ENCODE measurements around the gene IQGAP2.

IQGAP2 gene

DNA sequence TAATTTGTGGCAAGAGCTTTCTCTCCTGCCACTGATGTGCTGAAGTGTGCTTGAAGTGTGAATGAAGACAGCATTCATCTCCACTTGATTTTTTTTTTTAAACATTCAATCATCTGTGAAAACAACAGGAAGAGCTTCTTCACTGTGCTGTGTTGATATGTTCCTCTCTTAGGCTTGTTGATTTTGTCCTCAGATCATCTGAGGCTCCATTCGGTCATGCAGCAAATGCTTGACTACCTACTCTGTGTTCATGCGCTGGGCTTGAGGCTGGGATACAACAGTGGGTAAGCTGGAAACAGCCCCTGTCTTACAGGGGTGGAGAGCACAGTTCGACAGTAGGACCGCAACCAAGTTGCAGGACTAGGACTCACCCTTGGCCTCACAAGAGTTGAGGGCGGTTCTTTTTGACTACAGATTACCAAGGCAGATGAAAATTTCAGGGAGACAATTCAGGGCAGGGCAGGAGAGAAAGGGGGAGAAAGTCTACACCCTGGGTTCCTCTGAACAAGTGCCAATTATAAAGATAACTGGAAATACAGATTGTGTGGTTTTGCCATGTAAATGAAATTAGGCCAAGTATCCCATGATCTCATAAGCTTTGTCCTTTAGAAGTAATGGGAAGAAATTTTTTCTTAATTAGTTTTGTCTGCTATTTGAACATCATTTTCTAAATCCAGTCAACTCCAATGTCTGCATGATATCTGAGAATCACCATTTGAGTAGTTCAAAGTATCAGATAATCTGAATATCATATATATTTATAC is 281.9 kb downstream of the IQGAP2 start:
- Histone ChIP-seq H3K4me1 (ENCODE audit: insufficient read depth, low read length) (no peaks in the 10 kb centered on the region), H3K9me3 (ENCODE audit: low read length) (no peaks in the 10 kb centered on the region), H3K27me3 (ENCODE audit: insufficient read depth, low read length) (no peaks in the 10 kb centered on the region), H2AFZ (ENCODE audit: low read depth, low read length) (no peak overlapping the region), H3K4me3 (ENCODE audit: low read length) (no peak overlapping the region), H3K36me3 (ENCODE audit: insufficient read depth, low read length) (peaks cover 15% of the 10 kb centered on the region)

DNA sequence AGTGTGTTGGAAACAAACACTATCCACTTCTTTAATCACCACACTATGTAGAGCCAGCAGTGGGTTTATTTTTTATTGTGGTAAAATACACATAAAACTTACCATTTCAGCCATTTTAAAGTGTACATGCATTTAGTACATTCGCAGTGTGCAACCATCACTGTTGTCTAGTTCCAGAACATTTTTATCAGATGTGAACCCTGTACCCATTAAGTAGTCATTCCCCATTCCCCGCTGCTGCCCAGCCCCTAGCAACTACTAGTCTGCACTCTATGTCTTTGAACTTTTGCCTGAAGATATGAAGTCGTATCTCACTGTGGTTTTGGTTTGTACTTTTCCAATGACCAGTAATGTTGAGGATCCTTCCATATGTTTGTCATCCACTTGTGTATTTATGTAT is 282.6 kb downstream of the IQGAP2 start:
- H3K4me1 ChIP-seq (ENCODE audit: insufficient read depth, low read length) = no peaks in the 10 kb centered on the region
- no peaks in the 10 kb centered on the region for H3K27me3 ChIP-seq (ENCODE audit: insufficient read depth, low read length)
- H2AFZ ChIP-seq (ENCODE audit: low read depth, low read length) = no peak overlapping the region
- H3K36me3 ChIP-seq (ENCODE audit: insufficient read depth, low read length) = peaks cover 15% of the 10 kb centered on the region
- no peak overlapping the region for H3K4me3 ChIP-seq (ENCODE audit: low read length)
- H3K9me3 ChIP-seq (ENCODE audit: low read length) = no peaks in the 10 kb centered on the region

DNA sequence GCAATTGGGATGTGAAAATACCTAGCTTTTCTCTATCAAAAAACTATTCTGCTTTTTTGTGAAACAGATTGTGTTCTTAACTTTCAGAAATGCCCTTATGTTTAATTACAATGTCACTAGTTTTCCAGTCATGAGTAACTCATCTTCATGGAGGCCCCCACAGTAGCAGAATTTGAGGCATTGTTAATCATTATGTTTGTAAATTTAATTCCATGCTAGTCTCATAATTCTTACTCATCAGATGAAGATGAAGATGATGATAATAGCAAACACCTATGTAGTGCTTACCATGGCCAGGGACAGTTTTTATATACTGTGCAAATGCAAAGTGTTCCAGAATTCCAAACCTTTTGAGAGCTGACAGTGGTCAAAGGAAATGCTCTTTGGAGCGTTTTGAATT is 285.1 kb downstream of the IQGAP2 start:
- no peaks in the 10 kb centered on the region for H3K27me3 ChIP-seq (ENCODE audit: insufficient read depth, low read length)
- H2AFZ ChIP-seq (ENCODE audit: low read depth, low read length) = no peak overlapping the region
- no peaks in the 10 kb centered on the region for H3K9me3 ChIP-seq (ENCODE audit: low read length)
- peaks cover 14% of the 10 kb centered on the region for H3K36me3 ChIP-seq (ENCODE audit: insufficient read depth, low read length)
- no peaks in the 10 kb centered on the region for H3K4me1 ChIP-seq (ENCODE audit: insufficient read depth, low read length)
- no peak overlapping the region for H3K4me3 ChIP-seq (ENCODE audit: low read length)

GRCh38 chr5:76688836-76689235 is 285.8 kb downstream of the IQGAP2 start:
- H3K9me3 ChIP-seq (ENCODE audit: low read length) = no peaks in the 10 kb centered on the region
- peaks cover 11% of the 10 kb centered on the region for H3K36me3 ChIP-seq (ENCODE audit: insufficient read depth, low read length)
- no peaks in the 10 kb centered on the region for H3K27me3 ChIP-seq (ENCODE audit: insufficient read depth, low read length)
- H3K4me3 ChIP-seq (ENCODE audit: low read length) = no peak overlapping the region
- no peak overlapping the region for H2AFZ ChIP-seq (ENCODE audit: low read depth, low read length)
- H3K4me1 ChIP-seq (ENCODE audit: insufficient read depth, low read length) = no peaks in the 10 kb centered on the region

GRCh38 chr5:76689321-76690036 is 286.4 kb downstream of the IQGAP2 start:
- peaks cover 7% of the 10 kb centered on the region for H3K36me3 ChIP-seq (ENCODE audit: insufficient read depth, low read length)
- no peak overlapping the region for H3K4me3 ChIP-seq (ENCODE audit: low read length)
- H3K27me3 ChIP-seq (ENCODE audit: insufficient read depth, low read length) = no peaks in the 10 kb centered on the region
- no peaks in the 10 kb centered on the region for H3K4me1 ChIP-seq (ENCODE audit: insufficient read depth, low read length)
- H2AFZ ChIP-seq (ENCODE audit: low read depth, low read length) = no peak overlapping the region
- no peaks in the 10 kb centered on the region for H3K9me3 ChIP-seq (ENCODE audit: low read length)

DNA sequence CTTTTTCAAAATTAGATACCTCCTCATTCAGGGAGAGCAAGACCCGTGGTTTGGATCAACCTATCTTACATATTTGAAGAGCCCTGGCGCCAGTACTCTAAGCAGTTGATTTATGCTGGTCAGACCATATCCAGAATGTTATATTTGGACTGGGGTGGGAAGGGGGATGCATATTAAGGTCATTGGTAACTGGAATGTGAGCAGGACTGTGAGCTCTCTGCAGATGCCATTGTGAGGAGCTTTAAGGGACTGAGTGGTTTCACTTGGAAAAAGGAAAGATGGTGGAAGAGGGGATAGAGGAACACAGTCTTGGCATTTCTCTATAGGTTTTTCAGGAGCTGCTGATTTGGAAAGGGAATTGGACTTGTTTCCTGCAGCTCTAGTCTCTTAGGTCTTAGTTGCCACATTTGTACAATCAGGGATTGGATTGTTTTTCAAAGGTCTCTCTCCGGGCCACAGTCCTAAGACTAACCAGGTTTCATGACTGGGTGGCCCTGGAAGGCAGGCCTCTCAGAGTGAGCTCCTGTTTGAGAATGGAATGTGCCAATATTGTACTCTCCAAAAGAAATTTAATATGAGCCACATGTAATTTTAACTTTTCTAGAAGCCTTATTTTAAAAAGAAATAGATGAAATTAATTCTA is 287.1 kb downstream of the IQGAP2 start:
- peaks cover 11% of the 10 kb centered on the region for H3K36me3 ChIP-seq (ENCODE audit: insufficient read depth, low read length)
- H3K4me3 ChIP-seq (ENCODE audit: low read length) = no peak overlapping the region
- no peaks in the 10 kb centered on the region for H3K4me1 ChIP-seq (ENCODE audit: insufficient read depth, low read length)
- H3K9me3 ChIP-seq (ENCODE audit: low read length) = no peaks in the 10 kb centered on the region
- H2AFZ ChIP-seq (ENCODE audit: low read depth, low read length) = no peak overlapping the region
- no peaks in the 10 kb centered on the region for H3K27me3 ChIP-seq (ENCODE audit: insufficient read depth, low read length)

- Histone ChIP-seq H3K4me1 (ENCODE audit: insufficient read depth, low read length) (no peaks in the 10 kb centered on the region), H3K9me3 (ENCODE audit: low read length) (no peaks in the 10 kb centered on the region)
Measured at GRCh38 chr5:76690704-76691466, 287.8 kb downstream of the IQGAP2 start.

GRCh38 chr5:76691467-76692273 is 288.6 kb downstream of the IQGAP2 start:
- Histone ChIP-seq H2AFZ (ENCODE audit: low read depth, low read length) (no peak overlapping the region), H3K9me3 (ENCODE audit: low read length) (no peaks in the 10 kb centered on the region), H3K4me1 (ENCODE audit: insufficient read depth, low read length) (no peaks in the 10 kb centered on the region), H3K36me3 (ENCODE audit: insufficient read depth, low read length) (peaks cover 19% of the 10 kb centered on the region), H3K4me3 (ENCODE audit: low read length) (no peak overlapping the region), H3K27me3 (ENCODE audit: insufficient read depth, low read length) (no peaks in the 10 kb centered on the region)

More at GRCh38 chr5:76690704-76691466, 287.8 kb downstream of the IQGAP2 start:
- no peak overlapping the region for H2AFZ ChIP-seq (ENCODE audit: low read depth, low read length)
- H3K4me3 ChIP-seq (ENCODE audit: low read length) = no peak overlapping the region
- peaks cover 13% of the 10 kb centered on the region for H3K36me3 ChIP-seq (ENCODE audit: insufficient read depth, low read length)
- H3K27me3 ChIP-seq (ENCODE audit: insufficient read depth, low read length) = no peaks in the 10 kb centered on the region

GRCh38 chr5:76692274-76692540 is 289.1 kb downstream of the IQGAP2 start:
- Histone ChIP-seq H3K4me3 (ENCODE audit: low read length) (no peak overlapping the region), H3K36me3 (ENCODE audit: insufficient read depth, low read length) (peaks cover 19% of the 10 kb centered on the region)

GRCh38 chr5:76692651-76693050 is 289.6 kb downstream of the IQGAP2 start:
- H3K4me1 ChIP-seq (ENCODE audit: insufficient read depth, low read length) = no peaks in the 10 kb centered on the region
- no peaks in the 10 kb centered on the region for H3K27me3 ChIP-seq (ENCODE audit: insufficient read depth, low read length)
- H3K9me3 ChIP-seq (ENCODE audit: low read length) = no peaks in the 10 kb centered on the region
- peaks cover 21% of the 10 kb centered on the region for H3K36me3 ChIP-seq (ENCODE audit: insufficient read depth, low read length)
- no peak overlapping the region for H2AFZ ChIP-seq (ENCODE audit: low read depth, low read length)
- H3K4me3 ChIP-seq (ENCODE audit: low read length) = no peak overlapping the region

More at GRCh38 chr5:76692274-76692540, 289.1 kb downstream of the IQGAP2 start:
- Histone ChIP-seq H3K9me3 (ENCODE audit: low read length) (no peaks in the 10 kb centered on the region), H3K27me3 (ENCODE audit: insufficient read depth, low read length) (no peaks in the 10 kb centered on the region), H2AFZ (ENCODE audit: low read depth, low read length) (no peak overlapping the region), H3K4me1 (ENCODE audit: insufficient read depth, low read length) (no peaks in the 10 kb centered on the region)

DNA sequence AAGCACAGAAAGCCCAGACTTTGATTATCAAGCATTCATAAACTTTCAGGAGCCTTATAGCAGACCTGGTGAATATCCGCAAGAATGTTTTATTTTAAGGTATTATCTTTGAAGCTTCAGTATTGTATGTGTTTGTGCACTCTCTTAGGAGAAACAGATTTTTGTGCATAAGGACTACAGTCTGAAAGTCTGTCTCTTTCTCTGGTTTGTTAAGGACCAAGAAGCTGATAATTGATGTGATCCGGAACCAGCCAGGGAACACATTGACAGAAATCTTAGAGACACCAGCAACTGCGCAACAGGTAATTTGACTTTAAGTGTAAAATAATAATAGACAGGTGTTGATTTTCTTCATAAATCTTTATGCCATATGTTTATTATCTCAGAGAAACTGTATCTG is 290.1 kb downstream of the IQGAP2 start:
- H3K4me3 ChIP-seq (ENCODE audit: low read length) = no peak overlapping the region
- no peaks in the 10 kb centered on the region for H3K27me3 ChIP-seq (ENCODE audit: insufficient read depth, low read length)
- no peak overlapping the region for H2AFZ ChIP-seq (ENCODE audit: low read depth, low read length)
- no peaks in the 10 kb centered on the region for H3K9me3 ChIP-seq (ENCODE audit: low read length)
- H3K36me3 ChIP-seq (ENCODE audit: insufficient read depth, low read length) = peaks cover 23% of the 10 kb centered on the region
- no peaks in the 10 kb centered on the region for H3K4me1 ChIP-seq (ENCODE audit: insufficient read depth, low read length)

DNA sequence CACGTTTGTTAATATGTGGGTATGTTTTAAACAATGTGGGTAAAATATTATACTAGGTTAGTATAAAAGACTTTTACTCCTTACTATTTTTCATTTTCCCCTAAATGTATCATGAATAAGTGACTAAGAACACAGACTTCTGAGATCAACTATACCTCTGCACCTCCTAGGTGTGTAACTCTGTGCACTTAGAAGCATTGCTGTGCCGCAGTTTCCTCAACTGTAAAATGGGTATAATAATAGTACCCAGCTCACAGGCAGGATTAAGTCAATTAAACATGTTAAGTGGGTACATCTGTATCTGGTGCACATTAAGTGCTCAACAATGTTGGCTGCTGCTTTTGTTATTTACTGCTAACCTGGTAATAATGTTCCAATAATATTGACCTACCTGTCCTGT is 291.2 kb downstream of the IQGAP2 start:
- H2AFZ ChIP-seq (ENCODE audit: low read depth, low read length) = no peak overlapping the region
- H3K27me3 ChIP-seq (ENCODE audit: insufficient read depth, low read length) = no peaks in the 10 kb centered on the region
- H3K4me3 ChIP-seq (ENCODE audit: low read length) = no peak overlapping the region
- H3K36me3 ChIP-seq (ENCODE audit: insufficient read depth, low read length) = peaks cover 26% of the 10 kb centered on the region
- no peaks in the 10 kb centered on the region for H3K4me1 ChIP-seq (ENCODE audit: insufficient read depth, low read length)
- no peaks in the 10 kb centered on the region for H3K9me3 ChIP-seq (ENCODE audit: low read length)

Data from neuron (in vitro differentiated cells).